Glutamatergic neuron (in vitro differentiated cells): Measurements from ENCODE around the gene CBLB. TPM values are rescaled to one million over a fixed set of nuclear protein-coding genes. Genes with fewer than 3 reads are reported as not detected.

Source experiments
- DNase-seq: peaks from one replicate; pipeline ENCODE4 v3.0.0; 2022
- H3K27ac Mint-ChIP-seq: one replicate; pipeline ENCODE4 v1.8.0; 2020; ENCODE audit warnings: mild to moderate bottlenecking, mixed read lengths, inconsistent platforms; ENCODE audit not compliant: unreplicated experiment
- H3K27me3 Mint-ChIP-seq: one replicate; pipeline ENCODE4 v1.8.0; 2020; ENCODE audit warnings: mild to moderate bottlenecking, moderate library complexity, mixed read lengths, inconsistent platforms; ENCODE audit not compliant: unreplicated experiment
- H3K36me3 Mint-ChIP-seq: one replicate; pipeline ENCODE4 v1.8.0; 2020; ENCODE audit warnings: mild to moderate bottlenecking, mixed read lengths, inconsistent platforms; ENCODE audit not compliant: unreplicated experiment
- H3K4me1 Mint-ChIP-seq: one replicate; pipeline ENCODE4 v1.8.0; 2020; ENCODE audit warnings: mild to moderate bottlenecking, low read depth, mixed read lengths, inconsistent platforms; ENCODE audit not compliant: unreplicated experiment
- H3K4me3 Mint-ChIP-seq: one replicate; pipeline ENCODE4 v1.8.0; 2020; ENCODE audit warnings: mild to moderate bottlenecking, mixed read lengths, inconsistent platforms; ENCODE audit not compliant: unreplicated experiment
- H3K9me3 Mint-ChIP-seq: one replicate; pipeline ENCODE4 v1.8.0; 2020; ENCODE audit warnings: mild to moderate bottlenecking, moderate library complexity, mixed read lengths, inconsistent platforms; ENCODE audit not compliant: unreplicated experiment
- total RNA-seq: library from RNA; stranded (reverse); fragmentation: NEBNext Ultra II Directional; extraction: Animal tissue kit (Norgen Biotek cat#: 25700); gene quantifications from one replicate; pipeline ENCODE4 v1.2.1, GENCODE V29; 2021; ENCODE audit not compliant: unreplicated experiment
- TF ChIP-seq, protein P1 (sequence below): fragments of 200-600 bp; sonication (generic); IDR thresholded peaks from one replicate; pipeline ENCODE4 v1.5.0; 2021; ENCODE audit not compliant: partially characterized antibody, unreplicated experiment

Gene CBLB
- total RNA-seq, 1 donor from 2014 or later, result 269 TPM

DNA sequence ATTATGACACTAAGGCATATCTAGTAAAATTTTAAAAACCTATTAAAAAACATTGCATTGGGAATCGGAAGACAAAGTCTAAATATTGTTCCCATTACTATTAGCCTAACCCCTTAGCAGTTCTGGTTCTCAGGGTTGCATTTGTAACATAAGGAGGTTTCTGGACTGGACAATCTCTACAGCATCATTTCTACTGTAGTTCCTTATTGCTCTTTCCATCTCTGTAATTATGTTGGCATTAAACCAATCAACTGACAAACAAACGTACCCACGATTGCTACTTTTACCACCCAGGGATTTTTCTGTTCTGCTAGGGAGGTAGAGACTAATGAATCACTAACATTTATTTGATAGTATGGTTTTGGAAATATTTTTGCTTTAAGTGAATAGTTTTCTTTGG lies 190.8 kb downstream of the CBLB start:
- Mint-ChIP-seq H3K27me3 (no peaks in the 10 kb centered on the region), H3K9me3 (peaks cover 5% of the 10 kb centered on the region), H3K36me3 (peaks cover 16% of the 10 kb centered on the region), H3K27ac (no peak overlapping the region), H3K4me1 (no peaks in the 10 kb centered on the region), H3K4me3 (no peak overlapping the region)
- DNase-seq, result no peak
- TF ChIP-seq, protein P1, sequence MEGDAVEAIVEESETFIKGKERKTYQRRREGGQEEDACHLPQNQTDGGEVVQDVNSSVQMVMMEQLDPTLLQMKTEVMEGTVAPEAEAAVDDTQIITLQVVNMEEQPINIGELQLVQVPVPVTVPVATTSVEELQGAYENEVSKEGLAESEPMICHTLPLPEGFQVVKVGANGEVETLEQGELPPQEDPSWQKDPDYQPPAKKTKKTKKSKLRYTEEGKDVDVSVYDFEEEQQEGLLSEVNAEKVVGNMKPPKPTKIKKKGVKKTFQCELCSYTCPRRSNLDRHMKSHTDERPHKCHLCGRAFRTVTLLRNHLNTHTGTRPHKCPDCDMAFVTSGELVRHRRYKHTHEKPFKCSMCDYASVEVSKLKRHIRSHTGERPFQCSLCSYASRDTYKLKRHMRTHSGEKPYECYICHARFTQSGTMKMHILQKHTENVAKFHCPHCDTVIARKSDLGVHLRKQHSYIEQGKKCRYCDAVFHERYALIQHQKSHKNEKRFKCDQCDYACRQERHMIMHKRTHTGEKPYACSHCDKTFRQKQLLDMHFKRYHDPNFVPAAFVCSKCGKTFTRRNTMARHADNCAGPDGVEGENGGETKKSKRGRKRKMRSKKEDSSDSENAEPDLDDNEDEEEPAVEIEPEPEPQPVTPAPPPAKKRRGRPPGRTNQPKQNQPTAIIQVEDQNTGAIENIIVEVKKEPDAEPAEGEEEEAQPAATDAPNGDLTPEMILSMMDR, result no peak

DNA sequence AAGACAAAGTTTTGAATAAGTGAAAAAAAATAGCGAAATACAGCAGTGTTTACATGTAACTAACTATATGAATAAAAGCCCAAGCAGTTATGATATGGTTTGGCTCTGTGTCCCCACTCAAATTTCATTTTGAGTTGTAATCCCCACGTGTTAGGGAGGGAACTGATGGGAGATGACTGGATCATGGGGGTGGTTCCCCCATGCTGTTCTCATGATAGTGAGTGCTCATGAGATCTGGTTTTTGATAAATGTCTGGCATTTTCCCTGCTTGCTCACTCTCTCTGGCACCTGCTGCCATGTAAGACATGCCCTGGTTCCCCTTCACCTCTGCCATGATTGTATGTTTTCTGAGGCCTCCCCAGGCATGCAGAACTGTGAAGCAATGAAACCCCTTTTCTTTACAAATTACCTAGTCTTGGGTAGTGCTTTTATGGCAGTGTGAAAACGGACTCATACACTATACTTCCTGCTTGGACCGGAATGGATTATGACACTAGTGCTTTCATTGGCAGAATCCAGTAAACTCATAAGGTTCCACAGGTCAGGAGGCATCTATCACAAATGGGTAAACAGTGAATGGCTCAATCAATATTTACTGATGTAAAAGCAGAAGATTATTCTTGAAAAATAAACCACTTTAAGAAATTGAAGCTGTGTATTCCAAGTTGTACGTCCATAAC lies 192.1 kb downstream of the CBLB start:
- no peak overlapping the region for H3K4me3 Mint-ChIP-seq
- no peaks in the 10 kb centered on the region for H3K4me1 Mint-ChIP-seq
- DNase-seq, result no peak
- TF ChIP-seq, protein P1, result no peak
- peaks cover 12% of the 10 kb centered on the region for H3K36me3 Mint-ChIP-seq
- no peaks in the 10 kb centered on the region for H3K27me3 Mint-ChIP-seq
- peaks cover 3% of the 10 kb centered on the region for H3K9me3 Mint-ChIP-seq
- H3K27ac Mint-ChIP-seq, result no peak overlapping the region

GRCh38 chr3:105674437-105675065 lies 194.3 kb downstream of the CBLB start:
- TF ChIP-seq, protein P1, result no peak
- Mint-ChIP-seq H3K27me3 (no peaks in the 10 kb centered on the region), H3K9me3 (peaks cover 3% of the 10 kb centered on the region), H3K4me3 (no peak overlapping the region), H3K4me1 (no peaks in the 10 kb centered on the region), H3K27ac (no peak overlapping the region), H3K36me3 (peaks cover 12% of the 10 kb centered on the region)
- no peak for DNase-seq

DNA sequence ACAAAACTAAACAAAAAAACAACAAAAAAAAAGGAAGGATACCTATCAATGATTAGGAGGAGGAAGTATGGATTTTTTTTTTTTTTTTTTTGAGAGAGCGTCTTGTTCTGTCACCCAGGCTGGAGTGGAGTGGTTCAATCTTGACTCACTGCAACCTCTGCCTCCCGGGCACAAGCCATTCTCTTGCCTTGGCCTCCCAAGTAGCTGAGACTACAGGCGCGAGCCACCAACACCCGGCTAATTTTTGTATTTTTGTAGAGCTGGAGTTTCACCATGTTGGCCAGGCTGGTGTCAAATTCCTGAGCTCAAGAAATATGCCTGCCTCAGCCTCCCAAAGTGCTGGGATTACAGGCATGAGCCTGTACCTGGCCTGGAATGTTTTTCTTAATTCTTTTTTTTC lies 195.8 kb downstream of the CBLB start:
- Mint-ChIP-seq H3K4me1 (no peaks in the 10 kb centered on the region), H3K27ac (no peak overlapping the region), H3K27me3 (no peaks in the 10 kb centered on the region), H3K9me3 (peaks cover 3% of the 10 kb centered on the region), H3K4me3 (no peak overlapping the region), H3K36me3 (peaks cover 12% of the 10 kb centered on the region)
- TF ChIP-seq, protein P1, result no peak
- no peak for DNase-seq

DNA sequence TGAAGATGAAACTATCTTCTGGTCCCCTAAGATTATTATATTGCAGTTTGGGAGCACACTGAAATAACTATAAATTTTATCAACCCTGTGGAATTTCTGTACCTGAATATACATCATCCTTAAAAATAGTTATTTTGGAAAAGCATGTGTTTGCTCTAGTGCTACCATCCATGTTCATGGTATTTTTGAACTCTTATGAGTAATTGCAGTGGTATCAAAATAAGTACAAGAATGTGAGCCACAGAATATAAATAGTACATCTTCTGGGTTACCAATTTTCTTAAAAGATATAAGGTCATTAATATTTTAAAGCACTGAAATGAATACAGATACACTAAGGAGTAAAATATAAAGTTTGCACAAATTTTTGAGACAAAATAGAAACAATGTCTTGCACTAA lies 206.5 kb downstream of the CBLB start:
- Mint-ChIP-seq H3K9me3 (no peaks in the 10 kb centered on the region), H3K27ac (no peak overlapping the region), H3K4me3 (no peak overlapping the region), H3K27me3 (no peaks in the 10 kb centered on the region), H3K36me3 (peaks cover 7% of the 10 kb centered on the region), H3K4me1 (no peaks in the 10 kb centered on the region)
- TF ChIP-seq, protein P1, result no peak
- no peak for DNase-seq
